MCF 10A (cell line): ENCODE results near the gene KIF2A. TPM values are rescaled to one million over a fixed set of nuclear protein-coding genes. Genes with fewer than 3 reads are reported as not detected.

ENCODE experiments used
- BruUV-seq: library from RNA; stranded (reverse); fragments of 400-500 nt; replicated peaks from 2 replicates; lab custom pipeline; 2021; lab: Mats Ljungman, UMichigan
- CTCF ChIA-PET: fragments of 300-600 bp; sonication (Branson Sonifier 250); formaldehyde crosslinking; extraction: SDS; loops from one replicate; lab custom pipeline; 2021; ENCODE audit warnings: antibody characterized with exemption, inconsistent platforms; lab: Yijun Ruan, JAX
- POLR2A ChIA-PET: fragments of 300-600, 350-650 bp; sonication (Branson Sonifier 250); formaldehyde crosslinking; extraction: SDS; loops from one replicate; lab custom pipeline; 2020; ENCODE audit warnings: antibody characterized with exemption, inconsistent platforms; lab: Yijun Ruan, JAX
- DNase-seq: peaks from one replicate; pipeline ENCODE4 v3.0.0-alpha.2; 2018; ENCODE audit not compliant: unreplicated experiment
- H3K27ac Mint-ChIP-seq: one replicate; pipeline ENCODE4 v1.8.0; 2022; ENCODE audit warnings: mild to moderate bottlenecking, low read depth, mixed read lengths; ENCODE audit not compliant: unreplicated experiment
- H3K27me3 Mint-ChIP-seq: one replicate; pipeline ENCODE4 v1.8.0; 2022; ENCODE audit warnings: mixed read lengths; ENCODE audit not compliant: insufficient read depth, unreplicated experiment
- H3K36me3 Mint-ChIP-seq: one replicate; pipeline ENCODE4 v1.8.0; 2022; ENCODE audit warnings: mild to moderate bottlenecking, moderate library complexity, mixed read lengths; ENCODE audit not compliant: insufficient read depth, unreplicated experiment
- H3K4me1 Mint-ChIP-seq: one replicate; pipeline ENCODE4 v1.8.0; 2022; ENCODE audit warnings: mixed read lengths; ENCODE audit not compliant: insufficient read depth, unreplicated experiment
- H3K4me3 Mint-ChIP-seq: one replicate; pipeline ENCODE4 v1.8.0; 2022; ENCODE audit warnings: mild to moderate bottlenecking, moderate library complexity, mixed read lengths; ENCODE audit not compliant: unreplicated experiment
- H3K9me3 Mint-ChIP-seq: one replicate; pipeline ENCODE4 v1.8.0; 2022; ENCODE audit warnings: mixed read lengths; ENCODE audit not compliant: unreplicated experiment
- CTCF ChIP-seq: fragments of 200-600 bp; IDR thresholded peaks from one replicate; pipeline ENCODE4 v1.8.0; 2022; ENCODE audit warnings: antibody characterized with exemption, mild to moderate bottlenecking; ENCODE audit not compliant: unreplicated experiment
- intact Hi-C: fragments of 100-400 bp; cut with micrococcal nuclease; formaldehyde crosslinking; loops from 2 replicates; pipeline ENCODE4 v1.14.1; 2022
- total RNA-seq: library from RNA; stranded (reverse); gene quantifications from 2 replicates; pipeline ENCODE4 v1.2.3, GENCODE V29; 2022

KIF2A gene
- total RNA-seq, 1 experiment from 2014 or later, result 61.0 TPM

- no peak overlapping the region for H3K27ac Mint-ChIP-seq
- H3K9me3 Mint-ChIP-seq, result no peaks in the 10 kb centered on the region
- TF ChIP-seq CTCF, result peak; percentile 39
- H3K4me1 Mint-ChIP-seq, result peaks cover 16% of the 10 kb centered on the region
- DNase-seq, result peak; percentile 54
- ChIA-PET POLR2A (no interaction called here), CTCF (interaction anchor here (0.6 to 1.0 kb wide), 6 partner anchors 9 to 154 kb away, joined by 3 to 4 read pairs (median 3); no protein-coding TSS in a partner anchor)
- H3K36me3 Mint-ChIP-seq, result peaks cover 6% of the 10 kb centered on the region
- intact Hi-C loops, result no loop called here
- no peaks in the 10 kb centered on the region for H3K27me3 Mint-ChIP-seq
- BruUV-seq, result no TSS peak
- no peak overlapping the region for H3K4me3 Mint-ChIP-seq
Measured at GRCh38 chr5:62340392-62340791, 34.4 kb downstream of the KIF2A start.

- no peak for TF ChIP-seq CTCF
- Mint-ChIP-seq H3K36me3 (peaks cover 6% of the 10 kb centered on the region), H3K4me3 (no peak overlapping the region), H3K27me3 (no peaks in the 10 kb centered on the region), H3K27ac (no peak overlapping the region), H3K4me1 (peaks cover 13% of the 10 kb centered on the region), H3K9me3 (no peaks in the 10 kb centered on the region)
- CTCF ChIA-PET, result interaction anchor here (0.8 to 1.0 kb wide), 4 partner anchors 9 to 108 kb away, joined by 3 to 4 read pairs (median 3); no protein-coding TSS in a partner anchor
- POLR2A ChIA-PET, result no interaction called here
- intact Hi-C loops, result no loop called here
- no TSS peak for BruUV-seq
- DNase-seq, result no peak
Measured at GRCh38 chr5:62340979-62341378, 35.0 kb downstream of the KIF2A start.

GRCh38 chr5:62341783-62342475, 35.9 kb downstream of the KIF2A start:
- no TSS peak for BruUV-seq
- H3K36me3 Mint-ChIP-seq, result peaks cover 6% of the 10 kb centered on the region
- H3K27me3 Mint-ChIP-seq, result no peaks in the 10 kb centered on the region
- no peaks in the 10 kb centered on the region for H3K9me3 Mint-ChIP-seq
- intact Hi-C loops, result no loop called here
- POLR2A ChIA-PET, result no interaction called here
- H3K27ac Mint-ChIP-seq, result no peak overlapping the region
- peaks cover 11% of the 10 kb centered on the region for H3K4me1 Mint-ChIP-seq
- DNase-seq, result no peak
- no peak overlapping the region for H3K4me3 Mint-ChIP-seq
- CTCF ChIA-PET, result interaction anchor here (0.6 to 0.7 kb wide), 2 partner anchors 58 to 196 kb away, joined by 3 read pairs; no protein-coding TSS in a partner anchor
- TF ChIP-seq CTCF, result no peak

GRCh38 chr5:62342476-62342837, 36.5 kb downstream of the KIF2A start:
- CTCF ChIA-PET, result interaction anchor here (0.6 kb wide), 1 partner anchor 58 kb away, joined by 3 read pairs; no protein-coding TSS in a partner anchor
- intact Hi-C loops, result no loop called here
- POLR2A ChIA-PET, result no interaction called here
- no peak for DNase-seq
- no peak overlapping the region for H3K27ac Mint-ChIP-seq
- H3K36me3 Mint-ChIP-seq, result peaks cover 6% of the 10 kb centered on the region
- no peaks in the 10 kb centered on the region for H3K9me3 Mint-ChIP-seq
- H3K27me3 Mint-ChIP-seq, result no peaks in the 10 kb centered on the region
- no peak overlapping the region for H3K4me3 Mint-ChIP-seq
- BruUV-seq, result no TSS peak
- TF ChIP-seq CTCF, result no peak
- peaks cover 11% of the 10 kb centered on the region for H3K4me1 Mint-ChIP-seq
